NCI-H82 treated with DMSO at 0.1 percent for 48 hours (cell line): ENCODE data around the gene SLC5A12.
A peak's percentile ranks its signal among the peaks of the same experiment; 100 is the strongest.

Experiments
- DNase-seq: peaks from one replicate; lab custom pipeline; 2025; ENCODE audit not compliant: unreplicated experiment; lab: John Stamatoyannopoulos, UW

SLC5A12 gene

GRCh38 chr11:26721948-26722475, at the start of gene SLC5A12:
Gene SLC5A12, minus strand, starts transcription at chr11:26722060. Its CDS starts 346 bp downstream, at chr11:26721714.
- DNase-seq = no peak

- no peak for DNase-seq
Observed at GRCh38 chr11:26769027-26769426, 47.2 kb upstream of the SLC5A12 start.

- DNase-seq = no peak
Observed at GRCh38 chr11:26767060-26767459, 45.2 kb upstream of the SLC5A12 start.

- no peak for DNase-seq
Observed at GRCh38 chr11:26765323-26765722, 43.5 kb upstream of the SLC5A12 start.

- no peak for DNase-seq
Observed at GRCh38 chr11:26764825-26765224, 43.0 kb upstream of the SLC5A12 start.

- DNase-seq = no peak
Observed at GRCh38 chr11:26764315-26764714, 42.5 kb upstream of the SLC5A12 start.

GRCh38 chr11:26762089-26762488, 40.2 kb upstream of the SLC5A12 start:
- DNase-seq = no peak

- peak; percentile 84 for DNase-seq
Observed at GRCh38 chr11:26761361-26761809, 39.5 kb upstream of the SLC5A12 start.

- DNase-seq = no peak
Observed at GRCh38 chr11:26757995-26758394, 36.1 kb upstream of the SLC5A12 start.

GRCh38 chr11:26755762-26756161, 33.9 kb upstream of the SLC5A12 start:
- DNase-seq = no peak

- DNase-seq = peak; percentile 5
Observed at GRCh38 chr11:26753723-26754504, 32.1 kb upstream of the SLC5A12 start.

- DNase-seq = no peak
Observed at GRCh38 chr11:26749927-26750326, 28.1 kb upstream of the SLC5A12 start.

- no peak for DNase-seq
Observed at GRCh38 chr11:26743622-26744021, 21.8 kb upstream of the SLC5A12 start.

- no peak for DNase-seq
Observed at GRCh38 chr11:26742966-26743365, 21.1 kb upstream of the SLC5A12 start.

- DNase-seq = no peak
Observed at GRCh38 chr11:26741036-26741435, 19.2 kb upstream of the SLC5A12 start.

- no peak for DNase-seq
Observed at GRCh38 chr11:26739366-26740073, 17.7 kb upstream of the SLC5A12 start.

GRCh38 chr11:26734691-26735090, 12.8 kb upstream of the SLC5A12 start:
- no peak for DNase-seq

- DNase-seq = no peak
Observed at GRCh38 chr11:26731084-26731456, 9.2 kb upstream of the SLC5A12 start.

- DNase-seq = no peak
Observed at GRCh38 chr11:26730414-26731083, 8.7 kb upstream of the SLC5A12 start.

- DNase-seq = no peak
Observed at GRCh38 chr11:26729284-26729683, 7.4 kb upstream of the SLC5A12 start.

GRCh38 chr11:26726960-26727359, 5.1 kb upstream of the SLC5A12 start:
- no peak for DNase-seq

- no peak for DNase-seq
Observed at GRCh38 chr11:26719998-26720397, 1.9 kb downstream of the SLC5A12 start.
